GM12801 (cell line): Measurements from ENCODE around the gene ZFHX3.

Source experiments
- TF ChIP-seq, protein P1 (sequence below): IDR thresholded peaks from one replicate; pipeline ENCODE4 v1.5.1; 2011; ENCODE audit warnings: control low read depth; ENCODE audit not compliant: insufficient read length; ENCODE audit errors: extremely low read depth

ZFHX3 gene

GRCh38 chr16:73056921-73057290 lies 9.0 kb upstream of the ZFHX3 start:
- TF ChIP-seq, protein P1, sequence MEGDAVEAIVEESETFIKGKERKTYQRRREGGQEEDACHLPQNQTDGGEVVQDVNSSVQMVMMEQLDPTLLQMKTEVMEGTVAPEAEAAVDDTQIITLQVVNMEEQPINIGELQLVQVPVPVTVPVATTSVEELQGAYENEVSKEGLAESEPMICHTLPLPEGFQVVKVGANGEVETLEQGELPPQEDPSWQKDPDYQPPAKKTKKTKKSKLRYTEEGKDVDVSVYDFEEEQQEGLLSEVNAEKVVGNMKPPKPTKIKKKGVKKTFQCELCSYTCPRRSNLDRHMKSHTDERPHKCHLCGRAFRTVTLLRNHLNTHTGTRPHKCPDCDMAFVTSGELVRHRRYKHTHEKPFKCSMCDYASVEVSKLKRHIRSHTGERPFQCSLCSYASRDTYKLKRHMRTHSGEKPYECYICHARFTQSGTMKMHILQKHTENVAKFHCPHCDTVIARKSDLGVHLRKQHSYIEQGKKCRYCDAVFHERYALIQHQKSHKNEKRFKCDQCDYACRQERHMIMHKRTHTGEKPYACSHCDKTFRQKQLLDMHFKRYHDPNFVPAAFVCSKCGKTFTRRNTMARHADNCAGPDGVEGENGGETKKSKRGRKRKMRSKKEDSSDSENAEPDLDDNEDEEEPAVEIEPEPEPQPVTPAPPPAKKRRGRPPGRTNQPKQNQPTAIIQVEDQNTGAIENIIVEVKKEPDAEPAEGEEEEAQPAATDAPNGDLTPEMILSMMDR: no peak

DNA sequence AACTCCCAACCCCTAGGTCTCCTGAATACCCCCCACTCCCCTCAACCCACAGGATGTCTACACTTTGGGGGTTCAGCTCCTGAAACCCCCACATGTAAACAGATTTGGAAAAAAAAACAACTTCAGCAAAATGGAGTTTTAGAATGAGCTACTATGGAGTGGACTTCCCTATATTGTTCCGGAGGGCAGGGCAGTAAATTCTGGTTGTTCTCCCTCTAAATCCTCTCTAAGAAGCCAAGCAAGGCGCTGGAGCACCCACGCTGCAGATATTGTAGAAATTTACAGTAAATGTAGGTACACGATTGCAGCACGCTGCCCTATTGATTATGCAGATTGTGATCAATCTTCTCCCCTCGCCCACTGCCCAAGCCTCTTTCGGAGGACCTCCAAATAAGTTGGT lies 8.5 kb upstream of the ZFHX3 start:
- TF ChIP-seq, protein P1: no peak

DNA sequence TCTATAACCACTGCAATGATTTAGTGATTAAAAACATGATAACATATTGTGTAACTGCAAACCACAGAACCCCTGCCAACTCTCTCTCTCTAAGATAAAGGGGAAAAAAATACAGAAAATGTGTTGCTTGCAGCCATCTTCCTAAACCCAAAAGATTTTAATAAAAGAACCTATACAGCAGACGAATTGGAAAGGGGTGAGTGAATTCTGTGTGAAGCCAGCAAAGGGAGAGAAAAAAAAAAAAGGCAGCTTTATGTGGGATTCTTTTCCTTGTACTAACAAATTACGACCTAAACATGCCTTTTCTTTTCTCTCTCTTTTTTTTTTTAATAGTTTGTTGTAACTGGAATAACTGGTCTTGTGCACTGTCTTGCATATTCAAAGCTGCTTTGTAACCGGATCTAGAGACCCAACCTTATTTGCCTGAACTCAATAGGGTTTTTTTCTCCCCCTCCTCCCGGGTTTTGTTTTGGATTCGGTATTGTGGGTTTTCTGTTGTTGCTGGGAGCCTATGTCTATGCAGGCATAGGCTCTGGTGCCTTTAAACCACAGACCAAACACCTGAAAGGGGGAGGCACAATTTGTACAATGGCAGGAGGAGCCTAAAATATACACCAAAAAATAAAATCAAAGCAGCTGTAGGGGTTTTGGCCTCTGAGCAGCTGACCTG lies 7.0 kb upstream of the ZFHX3 start:
- TF ChIP-seq, protein P1: no peak

- TF ChIP-seq, protein P1: no peak
Observed at GRCh38 chr16:73054498-73054812, 6.5 kb upstream of the ZFHX3 start.

- TF ChIP-seq, protein P1: no peak
Observed at GRCh38 chr16:73054125-73054484, 6.2 kb upstream of the ZFHX3 start.

GRCh38 chr16:73053364-73054124 lies 5.6 kb upstream of the ZFHX3 start:
- TF ChIP-seq, protein P1: no peak

DNA sequence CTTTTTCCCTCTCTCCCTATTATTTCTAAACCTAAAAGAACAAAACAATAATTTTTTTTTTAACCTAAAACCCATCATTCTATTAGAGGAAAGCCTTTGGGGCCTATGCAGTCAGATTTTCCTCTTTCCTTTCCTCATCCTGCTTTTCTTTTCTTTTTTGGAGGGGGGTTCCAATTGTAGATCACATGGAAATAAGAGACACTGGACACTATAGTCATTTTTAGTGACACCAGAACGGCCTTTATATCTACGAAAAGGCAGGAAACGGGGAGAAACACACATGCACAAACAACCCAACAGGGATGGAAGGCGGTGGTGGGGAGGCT lies 5.1 kb upstream of the ZFHX3 start:
- TF ChIP-seq, protein P1: no peak

DNA sequence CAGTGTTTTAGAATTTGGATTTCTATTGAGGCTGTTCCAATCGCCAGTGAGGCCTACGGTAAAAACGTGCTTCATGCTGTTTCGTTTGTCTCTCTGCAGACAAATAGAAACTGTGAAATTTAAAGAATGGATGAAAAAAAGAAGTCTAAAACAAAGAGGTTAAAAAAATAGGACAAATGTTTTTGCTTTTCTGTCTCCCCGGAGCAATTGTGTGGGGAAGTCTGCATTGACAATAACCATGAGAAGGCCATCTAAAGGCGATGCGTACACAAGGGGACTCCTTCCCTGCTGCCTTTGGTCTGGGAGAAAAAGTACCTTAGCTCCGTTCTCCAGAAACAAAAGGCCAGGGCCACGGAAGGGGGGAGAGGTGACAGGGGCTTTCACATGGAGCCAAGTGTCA lies 4.6 kb upstream of the ZFHX3 start:
- TF ChIP-seq, protein P1: no peak
